Spleen (tissue), 7 donors: ENCODE measurements around the gene FMN2.

Experiments
- POLR2AphosphoS5 ChIP-seq, 3 donors: sonication (generic); formaldehyde crosslinking; IDR thresholded peaks; one replicate each; pipeline ENCODE4 v1.5.1; 2017; ENCODE audit warnings: antibody characterized with exemption in 3 of 3
- TF ChIP-seq, protein P1 (sequence below), 11 experiments: fragments of 200-600 bp in 7 of 11; fragments of 450-650 bp in 4 of 11; sonication (generic) in 4 of 11; IDR thresholded peaks in 8 of 11; conservative IDR thresholded peaks in 3 of 11; 1 replicate in 7 of 11; 2 replicates in 4 of 11; pipeline versions ENCODE4 v1.4.0 to v1.8.0; 2016 to 2021; ENCODE audit warnings: antibody characterized with exemption in 11 of 11, inconsistent platforms in 4 of 11, mild to moderate bottlenecking in 1 of 11
- donor health status: DM: no; HTN: no; CAD: no; lungs with moderate emphysema.
- donor health status: DM: no; HTN: no; CAD: no.
- donor health status: DM: no; HTN: no; CAD: no.

DNA sequence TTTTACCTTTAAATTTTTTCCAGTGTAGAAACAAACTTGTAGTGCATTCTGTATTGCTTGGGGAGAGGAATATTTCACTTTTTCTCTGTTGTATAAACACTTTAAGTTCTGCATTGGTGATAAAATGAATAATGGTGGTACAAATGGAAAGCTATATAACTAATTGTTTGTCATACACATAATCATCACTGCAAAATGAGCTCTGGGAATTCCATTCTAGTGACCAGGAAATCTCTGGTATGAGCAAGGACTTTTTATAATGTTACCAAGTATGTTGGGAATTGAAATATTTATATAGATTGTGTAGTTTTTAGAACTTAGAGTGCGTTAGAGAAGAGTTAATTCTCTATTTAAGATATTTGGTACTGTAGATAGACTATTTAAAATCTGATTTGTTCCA, 5.0 kb upstream of the FMN2 start:
- TF ChIP-seq, protein P1, sequence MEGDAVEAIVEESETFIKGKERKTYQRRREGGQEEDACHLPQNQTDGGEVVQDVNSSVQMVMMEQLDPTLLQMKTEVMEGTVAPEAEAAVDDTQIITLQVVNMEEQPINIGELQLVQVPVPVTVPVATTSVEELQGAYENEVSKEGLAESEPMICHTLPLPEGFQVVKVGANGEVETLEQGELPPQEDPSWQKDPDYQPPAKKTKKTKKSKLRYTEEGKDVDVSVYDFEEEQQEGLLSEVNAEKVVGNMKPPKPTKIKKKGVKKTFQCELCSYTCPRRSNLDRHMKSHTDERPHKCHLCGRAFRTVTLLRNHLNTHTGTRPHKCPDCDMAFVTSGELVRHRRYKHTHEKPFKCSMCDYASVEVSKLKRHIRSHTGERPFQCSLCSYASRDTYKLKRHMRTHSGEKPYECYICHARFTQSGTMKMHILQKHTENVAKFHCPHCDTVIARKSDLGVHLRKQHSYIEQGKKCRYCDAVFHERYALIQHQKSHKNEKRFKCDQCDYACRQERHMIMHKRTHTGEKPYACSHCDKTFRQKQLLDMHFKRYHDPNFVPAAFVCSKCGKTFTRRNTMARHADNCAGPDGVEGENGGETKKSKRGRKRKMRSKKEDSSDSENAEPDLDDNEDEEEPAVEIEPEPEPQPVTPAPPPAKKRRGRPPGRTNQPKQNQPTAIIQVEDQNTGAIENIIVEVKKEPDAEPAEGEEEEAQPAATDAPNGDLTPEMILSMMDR (IDR thresholded peaks at IDR 0.05 in 8 of 11, conservative IDR thresholded peaks at IDR 0.05 in 3 of 11), result no peak
- no peak for TF ChIP-seq POLR2AphosphoS5 (IDR thresholded peaks at IDR 0.05)
